NB4 (cell line): ENCODE results near the gene RPL37A.

Experiments used
- DNase-seq: peaks from one replicate; pipeline ENCODE4 v3.0.0; 2010; ENCODE audit warnings: low read depth
- H3K4me3 ChIP-seq: one replicate; pipeline ENCODE4 v1.5.1; 2011; ENCODE audit warnings: mild to moderate bottlenecking, low read depth, low read length, moderate library complexity
- MYC ChIP-seq: IDR thresholded peaks from 2 replicates; pipeline ENCODE4 v1.6.1; 2011; ENCODE audit warnings: low read depth, low read length
- POLR2A ChIP-seq: IDR thresholded peaks from 2 replicates; pipeline ENCODE4 v1.6.1; 2011; ENCODE audit warnings: mild to moderate bottlenecking; ENCODE audit not compliant: insufficient read length; ENCODE audit errors: extremely low read depth
- TF ChIP-seq, protein P1 (sequence below): IDR thresholded peaks from 2 replicates; pipeline ENCODE4 v1.6.1; 2011; ENCODE audit warnings: low read depth, low read length
- TF ChIP-seq, protein P2 (sequence below): IDR thresholded peaks from one replicate; pipeline ENCODE4 v1.5.1; 2012; ENCODE audit warnings: low read depth, low read length

Gene RPL37A

DNA sequence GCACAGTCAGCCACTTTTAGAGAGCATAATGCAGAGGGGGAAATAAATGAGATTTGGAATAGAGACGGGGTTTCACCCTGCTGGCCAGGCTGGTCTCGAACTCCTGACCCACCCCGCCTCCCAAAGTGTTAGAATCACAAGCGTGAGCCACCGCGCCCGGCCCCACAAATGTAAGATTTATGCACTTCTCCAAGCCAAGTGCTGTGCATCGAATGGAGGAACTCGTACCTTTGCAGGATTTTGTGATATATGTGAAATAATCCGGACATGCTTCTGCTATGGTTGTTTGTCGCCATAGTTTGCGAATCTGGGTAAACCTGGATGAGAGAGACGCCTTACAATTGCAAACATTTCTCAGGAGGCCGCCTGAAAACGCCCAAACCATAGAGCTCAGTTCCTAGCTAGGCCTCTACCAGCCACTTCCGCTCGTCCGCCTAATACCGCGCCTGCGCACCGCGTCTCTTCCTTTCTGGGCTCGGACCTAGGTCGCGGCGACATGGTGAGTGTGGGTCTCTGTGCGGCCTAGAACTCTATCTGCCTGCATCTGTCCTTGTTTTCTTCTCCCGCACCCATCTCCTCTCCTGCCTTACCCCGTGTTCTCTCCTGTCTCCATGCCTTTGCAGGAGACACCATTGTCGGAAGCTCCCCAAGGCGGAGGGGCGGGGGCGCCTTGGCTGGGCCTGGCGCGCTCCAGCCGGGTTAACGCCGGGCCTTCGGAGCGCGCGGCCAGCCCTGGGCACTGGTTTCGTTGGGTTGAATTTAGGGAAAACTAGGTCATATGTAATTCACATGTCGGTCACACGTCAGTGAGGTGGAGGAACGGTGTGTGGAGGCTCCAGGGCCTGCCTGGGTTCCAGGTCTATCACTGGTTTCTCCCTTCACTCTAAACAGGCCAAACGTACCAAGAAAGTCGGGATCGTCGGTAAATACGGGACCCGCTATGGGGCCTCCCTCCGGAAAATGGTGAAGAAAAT lies at the start of gene RPL37A:
TSS of gene RPL37A (plus strand) at position 466 of the 974 bp plus-strand sequence. CDS start at position 497, 31 bp downstream.
- H3K4me3 ChIP-seq = peak within 1 kb of the TSS; percentile 86
- TF ChIP-seq MYC = peak; percentile 95
- TF ChIP-seq, protein P1, sequence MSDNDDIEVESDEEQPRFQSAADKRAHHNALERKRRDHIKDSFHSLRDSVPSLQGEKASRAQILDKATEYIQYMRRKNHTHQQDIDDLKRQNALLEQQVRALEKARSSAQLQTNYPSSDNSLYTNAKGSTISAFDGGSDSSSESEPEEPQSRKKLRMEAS = peak; percentile 78
- TF ChIP-seq POLR2A = peak; percentile 99
- TF ChIP-seq, protein P2, sequence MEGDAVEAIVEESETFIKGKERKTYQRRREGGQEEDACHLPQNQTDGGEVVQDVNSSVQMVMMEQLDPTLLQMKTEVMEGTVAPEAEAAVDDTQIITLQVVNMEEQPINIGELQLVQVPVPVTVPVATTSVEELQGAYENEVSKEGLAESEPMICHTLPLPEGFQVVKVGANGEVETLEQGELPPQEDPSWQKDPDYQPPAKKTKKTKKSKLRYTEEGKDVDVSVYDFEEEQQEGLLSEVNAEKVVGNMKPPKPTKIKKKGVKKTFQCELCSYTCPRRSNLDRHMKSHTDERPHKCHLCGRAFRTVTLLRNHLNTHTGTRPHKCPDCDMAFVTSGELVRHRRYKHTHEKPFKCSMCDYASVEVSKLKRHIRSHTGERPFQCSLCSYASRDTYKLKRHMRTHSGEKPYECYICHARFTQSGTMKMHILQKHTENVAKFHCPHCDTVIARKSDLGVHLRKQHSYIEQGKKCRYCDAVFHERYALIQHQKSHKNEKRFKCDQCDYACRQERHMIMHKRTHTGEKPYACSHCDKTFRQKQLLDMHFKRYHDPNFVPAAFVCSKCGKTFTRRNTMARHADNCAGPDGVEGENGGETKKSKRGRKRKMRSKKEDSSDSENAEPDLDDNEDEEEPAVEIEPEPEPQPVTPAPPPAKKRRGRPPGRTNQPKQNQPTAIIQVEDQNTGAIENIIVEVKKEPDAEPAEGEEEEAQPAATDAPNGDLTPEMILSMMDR = no peak
- peak; percentile 98 for DNase-seq

DNA sequence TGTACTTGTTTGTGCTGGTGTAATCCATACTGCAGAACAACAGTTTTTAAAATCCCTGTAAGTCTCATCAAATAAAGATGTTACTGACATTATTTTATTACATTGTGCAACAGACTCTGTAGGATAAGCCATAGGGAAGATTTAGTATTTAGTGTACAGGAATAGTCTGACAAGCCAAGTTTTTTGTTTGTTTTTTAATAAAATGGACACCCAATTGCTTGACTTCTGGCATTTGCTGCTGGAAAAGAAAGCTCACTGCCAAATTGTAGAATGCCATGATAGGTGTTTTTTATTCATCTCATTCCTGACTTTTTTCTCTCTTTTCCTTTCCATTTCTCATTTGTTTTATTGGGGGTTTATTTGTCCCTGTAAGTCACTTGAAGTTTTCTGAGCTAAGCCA lies 48.3 kb upstream of the RPL37A start:
- TF ChIP-seq POLR2A = no peak
- TF ChIP-seq, protein P1 = no peak
- TF ChIP-seq, protein P2 = no peak
- no peak for TF ChIP-seq MYC
- H3K4me3 ChIP-seq = no peak overlapping the region
- no peak for DNase-seq

DNA sequence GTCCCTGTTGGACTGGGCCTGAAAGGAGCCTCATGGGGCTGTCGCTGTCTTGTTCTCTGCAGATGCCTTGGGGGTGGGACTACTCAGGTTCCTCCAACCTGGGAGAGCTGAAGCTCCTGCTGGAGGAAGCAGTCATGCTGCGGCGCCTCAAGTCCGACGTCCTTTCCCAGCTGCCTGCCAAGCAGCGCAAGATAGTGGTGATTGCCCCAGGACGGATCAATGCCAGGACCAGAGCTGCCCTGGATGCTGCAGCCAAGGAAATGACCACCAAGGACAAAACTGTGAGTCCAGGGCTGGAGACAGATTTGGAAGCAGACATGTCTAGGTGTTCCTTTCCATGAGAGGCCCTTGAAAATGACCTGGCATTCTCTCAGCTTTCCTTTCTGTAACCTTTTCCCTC lies 47.9 kb upstream of the RPL37A start:
- no peak overlapping the region for H3K4me3 ChIP-seq
- no peak for DNase-seq
- no peak for TF ChIP-seq POLR2A
- TF ChIP-seq, protein P2 = no peak
- TF ChIP-seq, protein P1 = no peak
- no peak for TF ChIP-seq MYC

DNA sequence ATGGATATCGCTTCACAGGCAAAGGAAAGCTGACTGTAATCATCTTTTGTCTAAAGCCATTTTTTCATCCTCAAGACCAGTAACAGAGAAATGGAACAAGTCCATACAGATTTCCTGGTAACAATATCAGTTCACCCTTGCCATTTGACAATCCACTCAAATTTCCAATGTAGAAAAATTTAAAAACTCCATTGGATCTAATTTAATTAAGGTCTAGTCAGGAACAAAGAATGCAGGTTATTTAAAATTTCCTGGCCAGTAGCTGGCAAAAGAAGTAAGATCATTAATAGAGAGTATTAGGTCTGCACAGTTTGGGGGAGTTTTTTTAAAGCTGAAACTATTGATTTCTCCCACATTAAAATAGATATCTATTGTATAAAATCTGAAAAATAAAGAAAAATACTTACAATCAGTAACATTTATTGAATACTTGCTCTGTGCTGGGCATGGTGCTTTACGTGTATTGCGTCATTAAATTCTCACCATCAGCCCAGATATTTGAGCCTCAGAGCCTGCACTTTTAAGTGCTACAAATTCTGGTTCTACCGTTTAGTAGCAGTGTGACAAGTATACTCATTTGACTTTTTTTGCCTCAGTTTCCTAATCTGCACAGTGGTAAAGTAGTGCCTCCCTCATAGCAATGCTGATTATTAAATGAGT lies 44.6 kb upstream of the RPL37A start:
- H3K4me3 ChIP-seq = no peak overlapping the region
- TF ChIP-seq MYC (no peak), POLR2A (no peak)
- TF ChIP-seq, protein P2 = no peak
- no peak for DNase-seq

DNA sequence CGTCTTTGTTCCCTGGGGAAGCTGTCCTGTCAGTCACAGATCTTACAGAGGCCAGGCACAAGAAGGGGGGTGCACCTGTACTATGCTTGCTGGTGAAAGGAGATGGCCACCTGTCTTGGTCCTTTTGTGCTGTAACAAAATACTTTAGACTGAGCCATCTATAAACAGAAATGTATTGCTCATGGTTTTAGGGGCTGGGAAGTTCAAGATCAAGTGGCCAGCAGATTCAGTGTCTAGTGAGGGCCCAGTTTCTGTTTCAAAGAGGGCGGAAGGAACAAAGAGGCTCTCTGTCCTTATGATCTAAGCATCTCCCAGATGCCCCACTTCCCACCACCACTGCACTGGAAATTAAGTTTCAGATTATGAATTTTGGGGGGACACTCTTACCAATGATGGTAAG lies 35.5 kb upstream of the RPL37A start:
- no peak for DNase-seq
- TF ChIP-seq MYC = no peak
- TF ChIP-seq, protein P1 = no peak
- no peak for TF ChIP-seq POLR2A
- TF ChIP-seq, protein P2 = no peak
- no peak overlapping the region for H3K4me3 ChIP-seq
